HCT116 (cell line): ENCODE measurements around the gene IGFN1. TPM values are rescaled to one million over a fixed set of nuclear protein-coding genes. Genes with fewer than 3 reads are reported as not detected.

ENCODE experiments used
- ATAC-seq: fragments of 200-7000 bp; cut with Tn5 transposase; 2 replicates; pipeline ENCODE4 v1.9.1; 2020; ENCODE audit warnings: mild to moderate bottlenecking, moderate library complexity
- BruUV-seq: library from RNA; stranded (reverse); fragments of 400-500 nt; replicated peaks from 2 replicates; lab custom pipeline; 2021; lab: Mats Ljungman, UMichigan
- CTCF ChIA-PET: fragments of 300-600 bp; sonication (Branson Sonifier 250); formaldehyde crosslinking; loops from one replicate; lab custom pipeline; 2021; ENCODE audit warnings: antibody characterized with exemption; lab: Charles Lee
- POLR2A ChIA-PET: fragments of 300-600, 350-600 bp; sonication (Branson Sonifier 250); formaldehyde crosslinking; loops from one replicate; lab custom pipeline; 2021; ENCODE audit warnings: antibody characterized with exemption; lab: Charles Lee
- RAD21 ChIA-PET, 2 experiments: fragments of 300-600 bp; sonication (Branson Sonifier 250); formaldehyde crosslinking; loops; one replicate each; lab custom pipeline; 2023; ENCODE audit warnings: low total read pairs in 2 of 2; ENCODE audit not compliant: uncharacterized antibody in 2 of 2, unreplicated experiment in 2 of 2, low non-redundant PET in 1 of 2; lab: Charles Lee
- DNase-seq: peaks from one replicate; pipeline ENCODE4 v3.0.0-alpha.2; 2010; ENCODE audit warnings: low read depth, low spot score
- H2AFZ ChIP-seq: fragments of 200-600 bp; shearing (Covaris generic), sonication (generic); 2 replicates; pipeline ENCODE4 v1.6.1; 2017; ENCODE audit warnings: low read depth, mixed run types, mixed read lengths, antibody characterized with exemption, low read length; ENCODE audit not compliant: poor library complexity, severe bottlenecking
- H3K27ac ChIP-seq: 2 replicates; pipeline ENCODE4 v1.5.1; 2012; ENCODE audit warnings: low read depth, low read length
- H3K27me3 ChIP-seq: fragments of 200-600 bp; sonication (generic); 2 replicates; pipeline ENCODE4 v1.6.1; 2016; ENCODE audit warnings: mixed run types, low read length, mixed read lengths; ENCODE audit not compliant: insufficient read depth
- H3K36me3 ChIP-seq, 2 experiments: fragments of 200-500 bp in 1 of 2; fragments of 200-600 bp in 1 of 2; sonication (Bioruptor generic) in 1 of 2; sonication (generic) in 1 of 2; 2 replicates each; pipeline versions ENCODE4 v1.5.1 to v1.6.1; 2014 to 2016; ENCODE audit warnings: low read length in 2 of 2, inconsistent platforms in 1 of 2, mixed read lengths in 1 of 2, mixed run types in 1 of 2; ENCODE audit not compliant: insufficient read depth in 2 of 2, control insufficient read depth in 1 of 2
- H3K4me1 ChIP-seq, 2 experiments: fragments of 200-600 bp in 1 of 2; sonication (generic) in 1 of 2; 2 replicates each; pipeline versions ENCODE4 v1.5.1 to v1.6.1; 2012 to 2017; ENCODE audit warnings: low read length in 2 of 2, inconsistent platforms in 1 of 2, mild to moderate bottlenecking in 1 of 2, mixed read lengths in 1 of 2, mixed run types in 1 of 2, moderate library complexity in 1 of 2; ENCODE audit not compliant: insufficient read depth in 2 of 2, control insufficient read depth in 1 of 2
- H3K4me2 ChIP-seq: fragments of 200-600 bp; sonication (generic); 2 replicates; pipeline ENCODE4 v1.6.1; 2017; ENCODE audit warnings: mixed run types, low read length, mixed read lengths
- H3K4me3 ChIP-seq, 2 experiments: fragments of 200-600 bp in 1 of 2; sonication (generic) in 1 of 2; replicated peaks in 1 of 2; 2 replicates each; pipeline ENCODE4 v1.5.1; 2011 to 2016; ENCODE audit warnings: low read length in 2 of 2, control low read depth in 1 of 2, low read depth in 1 of 2, mild to moderate bottlenecking in 1 of 2, mixed read lengths in 1 of 2, mixed run types in 1 of 2
- H3K79me2 ChIP-seq: fragments of 200-600 bp; sonication (generic); 2 replicates; pipeline ENCODE4 v1.6.1; 2017; ENCODE audit warnings: mild to moderate bottlenecking, mixed run types, low read length, moderate library complexity, mixed read lengths; ENCODE audit not compliant: insufficient read depth
- H3K9ac ChIP-seq: fragments of 200-600 bp; sonication (generic); 2 replicates; pipeline ENCODE4 v1.6.1; 2016; ENCODE audit warnings: low read length, mixed read lengths
- H3K9me2 ChIP-seq: fragments of 200-600 bp; sonication (generic), shearing (Covaris generic); 2 replicates; pipeline ENCODE4 v1.6.1; 2017; ENCODE audit warnings: mixed run types, mild to moderate bottlenecking, moderate library complexity; ENCODE audit not compliant: insufficient read depth
- H3K9me3 ChIP-seq, 2 experiments: fragments of 200-500 bp in 1 of 2; fragments of 200-600 bp in 1 of 2; sonication (Bioruptor generic) in 1 of 2; sonication (generic) in 1 of 2; 2 replicates each; pipeline ENCODE4 v1.6.1; 2014 to 2017; ENCODE audit warnings: low read length in 2 of 2, mixed read lengths in 2 of 2, inconsistent platforms in 1 of 2, low read depth in 1 of 2, mild to moderate bottlenecking in 1 of 2, mixed run types in 1 of 2, moderate library complexity in 1 of 2; ENCODE audit not compliant: control insufficient read depth in 1 of 2, insufficient read depth in 1 of 2
- H4K20me1 ChIP-seq: fragments of 200-600 bp; sonication (generic), shearing (Covaris generic); 2 replicates; pipeline ENCODE4 v1.6.1; 2017; ENCODE audit warnings: mixed run types, mild to moderate bottlenecking, moderate library complexity; ENCODE audit not compliant: insufficient read depth
- CEBPB ChIP-seq: IDR thresholded peaks from 2 replicates; pipeline ENCODE4 v1.6.1; 2012; ENCODE audit warnings: low read depth
- CTCF ChIP-seq, 3 experiments: fragments of 200-600 bp in 1 of 3; sonication (generic) in 1 of 3; IDR thresholded peaks in 2 of 3; conservative IDR thresholded peaks in 1 of 3; 2 replicates each; pipeline ENCODE4 v1.5.1; 2012 to 2017; ENCODE audit warnings: low read depth in 2 of 3, low read length in 2 of 3, antibody characterized with exemption in 1 of 3, borderline replicate concordance in 1 of 3, control low read depth in 1 of 3, mild to moderate bottlenecking in 1 of 3, mixed read lengths in 1 of 3, mixed run types in 1 of 3, moderate library complexity in 1 of 3; ENCODE audit not compliant: insufficient read depth in 1 of 3
- ELF1 ChIP-seq: IDR thresholded peaks from 2 replicates; pipeline ENCODE4 v1.6.1; 2012; ENCODE audit warnings: low read depth, borderline replicate concordance
- EZH2 ChIP-seq: fragments of 200-600 bp; sonication (generic); IDR thresholded peaks from 2 replicates; pipeline ENCODE4 v1.6.1; 2017; ENCODE audit warnings: antibody characterized with exemption, mixed run types
- FOSL1 ChIP-seq: IDR thresholded peaks from 2 replicates; pipeline ENCODE4 v1.6.1; 2012; ENCODE audit warnings: low read depth
- MAX ChIP-seq: IDR thresholded peaks from 2 replicates; pipeline ENCODE4 v1.6.1; 2012
- POLR2A ChIP-seq: IDR thresholded peaks from 2 replicates; pipeline ENCODE4 v1.7.0; 2011; ENCODE audit warnings: borderline replicate concordance; ENCODE audit not compliant: insufficient read depth, insufficient read length; ENCODE audit errors: extremely low read depth
- SIN3A ChIP-seq: IDR thresholded peaks from 2 replicates; pipeline ENCODE4 v1.6.1; 2012; ENCODE audit warnings: low read depth
- SP1 ChIP-seq: IDR thresholded peaks from 2 replicates; pipeline ENCODE4 v1.6.1; 2012; ENCODE audit warnings: low read depth
- ZFX ChIP-seq: fragments of 450-650 bp; IDR thresholded peaks from 2 replicates; pipeline ENCODE4 v1.6.1; 2017
- intact Hi-C: fragments of 100-400 bp; cut with micrococcal nuclease; formaldehyde crosslinking; loops from 2 replicates; pipeline ENCODE4 v1.10.0; 2022
- total RNA-seq: library from RNA; stranded (reverse); gene quantifications from one replicate; pipeline ENCODE4 v1.2.1, GENCODE V29; 2021; ENCODE audit not compliant: unreplicated experiment

The IGFN1 gene
- total RNA-seq, 1 experiment from 2014 or later = not detected

GRCh38 chr1:201268604-201269151, 78.1 kb downstream of the IGFN1 start:
- H3K79me2 ChIP-seq = no peaks in the 10 kb centered on the region
- no peak overlapping the region for H3K4me2 ChIP-seq
- CTCF ChIA-PET = interaction anchor here (0.9 kb wide), 1 partner anchor 9 kb away, joined by 3 read pairs; no protein-coding TSS in a partner anchor
- H4K20me1 ChIP-seq = no peaks in the 10 kb centered on the region
- peaks cover 0 to 31% of the 10 kb centered on the region in 2 experiments; a peak in 2 of 4 replicates for H3K4me1 ChIP-seq
- BruUV-seq = no TSS peak
- intact Hi-C loops = loop anchor here (5.0 kb wide), 1 partner anchor 39 kb away; no protein-coding TSS in a partner anchor
- no peaks in the 10 kb centered on the region for H3K9me3 ChIP-seq
- H3K27me3 ChIP-seq = peaks cover 11% of the 10 kb centered on the region; the same call in 1 of the 2 replicates
- ATAC-seq (no peak), DNase-seq (no peak)
- no peaks in the 10 kb centered on the region for H3K9me2 ChIP-seq
- RAD21 ChIA-PET = no interaction called here
- H3K36me3 ChIP-seq = no peaks in the 10 kb centered on the region
- no peak overlapping the region for H2AFZ ChIP-seq
- H3K27ac ChIP-seq = no peak overlapping the region
- no peak overlapping the region for H3K9ac ChIP-seq
- POLR2A ChIA-PET = interaction anchor here (1.0 kb wide), 1 partner anchor 9 kb away, joined by 3 read pairs; no protein-coding TSS in a partner anchor
- no peak overlapping the region for H3K4me3 ChIP-seq
- peak; percentile 79 for TF ChIP-seq MAX
- TF ChIP-seq CEBPB = no peak

GRCh38 chr1:201269281-201269680, 78.7 kb downstream of the IGFN1 start:
- Histone ChIP-seq H4K20me1 (no peaks in the 10 kb centered on the region), H3K4me2 (no peak overlapping the region), H3K27me3 (peaks cover 11% of the 10 kb centered on the region; the same call in 1 of the 2 replicates), H3K9ac (no peak overlapping the region), H3K4me1 (peaks cover under 1 to 34% of the 10 kb centered on the region in 2 experiments), H3K9me2 (no peaks in the 10 kb centered on the region), H3K9me3 (no peaks in the 10 kb centered on the region), H3K79me2 (no peaks in the 10 kb centered on the region), H3K36me3 (no peaks in the 10 kb centered on the region)
- POLR2A ChIA-PET = no interaction called here
- no TSS peak for BruUV-seq
- intact Hi-C loops = loop anchor here (5.0 kb wide), 1 partner anchor 38 kb away; no protein-coding TSS in a partner anchor
- DNase-seq = no peak
- TF ChIP-seq POLR2A (no peak), CEBPB (no peak), SIN3A (no peak), ZFX (no peak), EZH2 (no peak), FOSL1 (no peak), SP1 (no peak), CTCF (IDR thresholded peaks at IDR 0.05 in 2 of 3, conservative IDR thresholded peaks at IDR 0.05 in 1 of 3; ENCODE audit: borderline replicate concordance in 1 of 3, insufficient read depth in 1 of 3, low read depth in 2 of 3, low read length in 2 of 3) (no peak), ELF1 (no peak), MAX (no peak)
- TF ChIP-seq, all 23 proteins: peak for 0
- no peak for ATAC-seq
- ChIA-PET CTCF (interaction anchor here (0.9 kb wide), 1 partner anchor 9 kb away, joined by 3 read pairs; no protein-coding TSS in a partner anchor), RAD21 (no interaction called here)
- Histone ChIP-seq H2AFZ (no peak overlapping the region), H3K27ac (no peak overlapping the region), H3K4me3 (no peak overlapping the region)
